CD14-positive monocyte (primary cell): Measurements from ENCODE around the gene BAZ1A. TPM values are rescaled to one million over a fixed set of nuclear protein-coding genes. Genes with fewer than 3 reads are reported as not detected.

Experiments used
- DNase-seq, 3 donors: peaks; one replicate each; pipeline ENCODE4 v3.0.0-alpha.2; 2011 to 2022
- H2AFZ ChIP-seq: 2 replicates; pipeline ENCODE4 v1.6.0; 2012; ENCODE audit warnings: mild to moderate bottlenecking, low read depth, low read length, inconsistent platforms; ENCODE audit not compliant: insufficient read depth, poor library complexity, severe bottlenecking
- H3K27ac ChIP-seq, 2 donors: 1 replicate in 1 of 2; 2 replicates in 1 of 2; pipeline ENCODE4 v1.5.1; 2012 to 2013; ENCODE audit warnings: low read length in 2 of 2, control low read depth in 1 of 2, inconsistent platforms in 1 of 2, low read depth in 1 of 2, mild to moderate bottlenecking in 1 of 2
- H3K27me3 ChIP-seq, 2 donors: one replicate each; pipeline versions ENCODE4 v1.6.0 to v1.6.1; 2011 to 2013; ENCODE audit warnings: low read length in 2 of 2; ENCODE audit not compliant: control insufficient read depth in 2 of 2, insufficient read depth in 2 of 2
- H3K36me3 ChIP-seq, 2 donors: replicated peaks in 1 of 2; 1 replicate in 1 of 2; 2 replicates in 1 of 2; pipeline versions ENCODE4 v1.5.1 to v1.6.1; 2012 to 2013; ENCODE audit warnings: low read length in 2 of 2, control low read depth in 1 of 2, inconsistent platforms in 1 of 2, mild to moderate bottlenecking in 1 of 2; ENCODE audit not compliant: insufficient read depth in 2 of 2, control insufficient read depth in 1 of 2
- H3K4me1 ChIP-seq, 2 donors: 1 replicate in 1 of 2; 2 replicates in 1 of 2; pipeline versions ENCODE4 v1.5.1 to v1.6.1; 2012 to 2013; ENCODE audit warnings: low read length in 2 of 2, control low read depth in 1 of 2, inconsistent platforms in 1 of 2, mild to moderate bottlenecking in 1 of 2, moderate library complexity in 1 of 2; ENCODE audit not compliant: insufficient read depth in 2 of 2, control insufficient read depth in 1 of 2
- H3K4me2 ChIP-seq: replicated peaks from 2 replicates; pipeline ENCODE3; 2012; ENCODE audit warnings: low read length, moderate library complexity, mild to moderate bottlenecking; ENCODE audit not compliant: poor library complexity, severe bottlenecking; ENCODE audit errors: extremely low read depth
- H3K4me3 ChIP-seq, 3 experiments: fragments of 200-600 bp in 1 of 3; sonication (generic) in 1 of 3; replicated peaks in 1 of 3; 1 replicate in 2 of 3; 2 replicates in 1 of 3; pipeline ENCODE4 v1.5.1; 2011 to 2013; ENCODE audit warnings: low read length in 3 of 3, mild to moderate bottlenecking in 3 of 3, control low read depth in 2 of 3, low read depth in 2 of 3, inconsistent platforms in 1 of 3, moderate library complexity in 1 of 3
- H3K79me2 ChIP-seq: 2 replicates; pipeline ENCODE4 v1.6.0; 2012; ENCODE audit warnings: mild to moderate bottlenecking, control low read depth, inconsistent platforms, low read length, moderate library complexity; ENCODE audit not compliant: insufficient read depth
- H3K9ac ChIP-seq: 2 replicates; pipeline ENCODE4 v1.6.0; 2017; ENCODE audit warnings: low read length, mild to moderate bottlenecking; ENCODE audit not compliant: insufficient read depth, poor library complexity, severe bottlenecking
- H3K9me3 ChIP-seq, 2 donors: replicated peaks in 1 of 2; 1 replicate in 1 of 2; 2 replicates in 1 of 2; pipeline versions ENCODE4 v1.5.1 to v1.6.1; 2012 to 2013; ENCODE audit warnings: low read length in 2 of 2, control low read depth in 1 of 2; ENCODE audit not compliant: control insufficient read depth in 1 of 2, insufficient read depth in 1 of 2
- H4K20me1 ChIP-seq: 2 replicates; pipeline ENCODE4 v1.6.0; 2012; ENCODE audit warnings: mild to moderate bottlenecking, low read length, control low read depth, moderate library complexity; ENCODE audit not compliant: insufficient read depth
- H3K27ac Mint-ChIP-seq, 7 donors: one replicate each; pipeline ENCODE4 v1.8.0; 2020; ENCODE audit warnings: mild to moderate bottlenecking in 7 of 7, mixed read lengths in 7 of 7, moderate library complexity in 6 of 7, inconsistent platforms in 2 of 7
- H3K27me3 Mint-ChIP-seq, 3 donors: one replicate each; pipeline ENCODE4 v1.8.0; 2021 to 2022; ENCODE audit warnings: low read depth in 3 of 3, mild to moderate bottlenecking in 3 of 3, mixed read lengths in 3 of 3, moderate library complexity in 3 of 3, inconsistent platforms in 1 of 3
- H3K36me3 Mint-ChIP-seq, 2 donors: one replicate each; pipeline ENCODE4 v1.8.0; 2020; ENCODE audit warnings: mixed read lengths in 2 of 2, inconsistent platforms in 1 of 2, mild to moderate bottlenecking in 1 of 2
- H3K4me1 Mint-ChIP-seq: one replicate; pipeline ENCODE4 v1.8.0; 2020; ENCODE audit warnings: mild to moderate bottlenecking, mixed read lengths
- H3K4me3 Mint-ChIP-seq, 2 donors: one replicate each; pipeline ENCODE4 v1.8.0; 2020; ENCODE audit warnings: mild to moderate bottlenecking in 2 of 2, mixed read lengths in 2 of 2, moderate library complexity in 1 of 2
- H3K9me3 Mint-ChIP-seq, 7 donors: one replicate each; pipeline ENCODE4 v1.8.0; 2020 to 2022; ENCODE audit warnings: mixed read lengths in 7 of 7, mild to moderate bottlenecking in 6 of 7, moderate library complexity in 6 of 7, inconsistent platforms in 2 of 7
- CTCF ChIP-seq: fragments of 200-600 bp; IDR thresholded peaks from one replicate; pipeline ENCODE4 v1.8.0; 2022; ENCODE audit warnings: antibody characterized with exemption, mild to moderate bottlenecking
- WGBS: methylation state at CpG from one replicate; pipeline ENCODE4 v1.1.5; 2013; ENCODE audit warnings: missing lambda C conversion rate; ENCODE audit not compliant: insufficient coverage; 5-methylcytosine and 5-hydroxymethylcytosine counted together
- intact Hi-C, 2 donors: fragments of 100-400 bp; cut with micrococcal nuclease; formaldehyde crosslinking; loops; one replicate each; pipeline versions ENCODE4 v1.15.0 to v1.15.1; 2023
- polyA plus RNA-seq, 3 donors: library from polyadenylated mRNA; depleted of rRNA in 1 of 3; unstranded in 2 of 3; stranded (reverse) in 1 of 3; fragments of 300-500 nt in 2 of 3; fragments of >200 nt in 1 of 3; fragmentation: Illumina TruSeq in 2 of 3; gene quantifications; 1 replicate in 2 of 3; 2 replicates in 1 of 3; pipeline ENCODE4 v1.2.3, GENCODE V29; 2012 to 2021

Gene BAZ1A
- polyA plus RNA-seq, 3 donors: 7.3 to 25.5 (median 12.7) TPM

GRCh38 chr14:34865889-34866574 is 9.1 kb downstream of the BAZ1A start:
- Histone ChIP-seq H3K4me3 (no peak overlapping the region), H3K4me1 (no peaks in the 10 kb centered on the region), H4K20me1 (peaks cover 99% of the 10 kb centered on the region), H3K9me3 (no peaks in the 10 kb centered on the region), H3K4me2 (no peak overlapping the region), H3K36me3 (peaks cover 20 to 65% of the 10 kb centered on the region in 2 donors), H3K9ac (no peak overlapping the region), H3K27ac (peak overlapping the region in 1 of 2 donors; percentile 48), H3K27me3 (no peaks in the 10 kb centered on the region), H2AFZ (no peak overlapping the region), H3K79me2 (peaks cover 98% of the 10 kb centered on the region)
- DNase-seq: no peak
- Mint-ChIP-seq H3K4me1 (peaks cover 10% of the 10 kb centered on the region), H3K9me3 (no peaks in the 10 kb centered on the region), H3K4me3 (no peak overlapping the region), H3K27ac (peak overlapping the region in 3 of 7 donors; percentile 8 to 69 (median 9)), H3K36me3 (peaks cover 31 to 69% of the 10 kb centered on the region in 2 donors), H3K27me3 (peaks cover 0 to 3% (median 0%) of the 10 kb centered on the region in 3 donors)
- WGBS: 96% methylated on average over 7 of the region's 13 CpGs
- no peak for TF ChIP-seq CTCF
- intact Hi-C loops: no loop called here

DNA sequence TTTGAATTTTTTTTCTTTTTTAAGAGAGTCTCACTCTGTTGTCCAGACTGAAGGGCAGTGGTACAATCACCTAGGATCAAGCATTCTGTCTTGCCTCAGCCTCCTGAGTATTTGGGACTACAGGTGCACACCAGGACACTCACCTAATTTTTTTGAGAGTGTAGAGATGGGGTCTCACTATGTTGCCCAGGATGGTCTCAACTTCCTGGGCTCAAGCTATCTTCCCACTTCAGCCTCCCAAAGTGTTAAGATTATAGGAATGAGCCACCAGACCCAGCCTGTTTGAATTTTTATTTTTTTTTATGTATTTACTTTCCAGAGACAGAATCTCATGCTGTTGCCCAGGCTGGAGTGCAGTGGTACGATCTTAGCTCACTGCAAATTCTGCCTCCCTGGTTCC is 11.3 kb downstream of the BAZ1A start:
- Histone ChIP-seq H3K79me2 (peaks cover 98% of the 10 kb centered on the region), H3K36me3 (peaks cover 16 to 70% of the 10 kb centered on the region in 2 donors), H3K4me3 (no peak overlapping the region), H3K27ac (no peak overlapping the region), H2AFZ (no peak overlapping the region), H3K4me1 (no peaks in the 10 kb centered on the region), H3K27me3 (no peaks in the 10 kb centered on the region), H3K9ac (no peak overlapping the region), H3K4me2 (no peak overlapping the region), H4K20me1 (peaks cover 97% of the 10 kb centered on the region), H3K9me3 (no peaks in the 10 kb centered on the region)
- peaks cover 0 to 3% (median 0%) of the 10 kb centered on the region in 3 donors for H3K27me3 Mint-ChIP-seq
- H3K36me3 Mint-ChIP-seq: peaks cover 29 to 79% of the 10 kb centered on the region in 2 donors
- DNase-seq: no peak
- no peak for TF ChIP-seq CTCF
- intact Hi-C loops: no loop called here
- no peaks in the 10 kb centered on the region for H3K4me1 Mint-ChIP-seq
- H3K27ac Mint-ChIP-seq: peak overlapping the region in 2 of 7 donors; percentile 21 to 41
- WGBS: no CpG with 5 or more reads among the region's 1 CpG
- H3K9me3 Mint-ChIP-seq: no peaks in the 10 kb centered on the region
- no peak overlapping the region for H3K4me3 Mint-ChIP-seq
